Measurements from ENCODE around the gene RTF2.

The RTF2 gene

GRCh38 chr20:56443654-56444540 is 24.5 kb upstream of the RTF2 start:
- no peak overlapping the region for H3K27ac Mint-ChIP-seq

GRCh38 chr20:56445130-56445529 is 23.3 kb upstream of the RTF2 start:
- no peaks in the 10 kb centered on the region for H3K9me3 Mint-ChIP-seq
- DNase-seq: no peak
- H3K4me1 Mint-ChIP-seq: peaks cover 17 to 22% of the 10 kb centered on the region in 2 donors
- peaks cover 0 to 4% of the 10 kb centered on the region in 2 donors for H3K36me3 Mint-ChIP-seq
- no peak for ATAC-seq (replicated peaks)
- no peak overlapping the region for H3K4me3 Mint-ChIP-seq
- peaks cover 0 to 8% of the 10 kb centered on the region in 2 donors for H3K27me3 Mint-ChIP-seq
- peak overlapping the region; percentile 28 for H3K27ac Mint-ChIP-seq

More at GRCh38 chr20:56443654-56444540, 24.5 kb upstream of the RTF2 start:
- H3K4me3 Mint-ChIP-seq: no peak overlapping the region
- H3K4me1 Mint-ChIP-seq: peaks cover 18 to 29% of the 10 kb centered on the region in 2 donors
- H3K36me3 Mint-ChIP-seq: peaks cover 0 to 4% of the 10 kb centered on the region in 2 donors
- no peaks in the 10 kb centered on the region for H3K9me3 Mint-ChIP-seq
- ATAC-seq (replicated peaks) (no peak), DNase-seq (no peak)
- H3K27me3 Mint-ChIP-seq: peaks cover 0 to 8% of the 10 kb centered on the region in 2 donors

- peaks cover 13 to 18% of the 10 kb centered on the region in 2 donors for H3K4me1 Mint-ChIP-seq
- H3K27me3 Mint-ChIP-seq: peaks cover 0 to 8% of the 10 kb centered on the region in 2 donors
- peak overlapping the region; percentile 28 for H3K27ac Mint-ChIP-seq
- no peak overlapping the region for H3K4me3 Mint-ChIP-seq
- DNase-seq (no peak), ATAC-seq (replicated peaks) (no peak)
- peaks cover 0 to 4% of the 10 kb centered on the region in 2 donors for H3K36me3 Mint-ChIP-seq
- no peaks in the 10 kb centered on the region for H3K9me3 Mint-ChIP-seq
Measured at GRCh38 chr20:56445540-56445939, 22.9 kb upstream of the RTF2 start.

- H3K4me3 Mint-ChIP-seq: no peak overlapping the region
- ATAC-seq (replicated peaks): no peak
- no peak overlapping the region for H3K27ac Mint-ChIP-seq
- H3K9me3 Mint-ChIP-seq: no peaks in the 10 kb centered on the region
- H3K36me3 Mint-ChIP-seq: peaks cover 0 to 4% of the 10 kb centered on the region in 2 donors
- no peak for DNase-seq
- peaks cover 0 to 8% of the 10 kb centered on the region in 2 donors for H3K27me3 Mint-ChIP-seq
- H3K4me1 Mint-ChIP-seq: peaks cover 9 to 15% of the 10 kb centered on the region in 2 donors
Measured at GRCh38 chr20:56447227-56447626, 21.2 kb upstream of the RTF2 start.

- Mint-ChIP-seq H3K9me3 (no peaks in the 10 kb centered on the region), H3K4me1 (peaks cover 7 to 14% of the 10 kb centered on the region in 2 donors), H3K27me3 (peaks cover 0 to 4% of the 10 kb centered on the region in 2 donors), H3K36me3 (no peaks in the 10 kb centered on the region), H3K4me3 (no peak overlapping the region), H3K27ac (no peak overlapping the region)
- ATAC-seq (replicated peaks) (no peak), DNase-seq (no peak)
Measured at GRCh38 chr20:56449459-56449858, 19.0 kb upstream of the RTF2 start.

- H3K4me1 Mint-ChIP-seq: peaks cover 9 to 20% of the 10 kb centered on the region in 2 donors
- no peak overlapping the region for H3K4me3 Mint-ChIP-seq
- H3K9me3 Mint-ChIP-seq: no peaks in the 10 kb centered on the region
- H3K27me3 Mint-ChIP-seq: no peaks in the 10 kb centered on the region
- H3K36me3 Mint-ChIP-seq: no peaks in the 10 kb centered on the region
- DNase-seq (no peak), ATAC-seq (replicated peaks) (no peak)
- H3K27ac Mint-ChIP-seq: no peak overlapping the region
Measured at GRCh38 chr20:56451056-56451765, 17.2 kb upstream of the RTF2 start.

GRCh38 chr20:56453352-56453751 is 15.1 kb upstream of the RTF2 start:
- ATAC-seq (replicated peaks): peak; percentile 79 to 91
- peaks cover 8 to 16% of the 10 kb centered on the region in 2 donors for H3K4me1 Mint-ChIP-seq
- peak overlapping the region; percentile 90 for H3K27ac Mint-ChIP-seq
- no peaks in the 10 kb centered on the region for H3K36me3 Mint-ChIP-seq
- H3K27me3 Mint-ChIP-seq: no peaks in the 10 kb centered on the region
- peak overlapping the region in 1 of 2 donors; percentile 28 for H3K4me3 Mint-ChIP-seq
- H3K9me3 Mint-ChIP-seq: no peaks in the 10 kb centered on the region
- DNase-seq: no peak

- peak; percentile 63 to 93 for ATAC-seq (replicated peaks)
- peaks cover 9 to 14% of the 10 kb centered on the region in 2 donors for H3K4me1 Mint-ChIP-seq
- no peaks in the 10 kb centered on the region for H3K27me3 Mint-ChIP-seq
- H3K27ac Mint-ChIP-seq: no peak overlapping the region
- H3K9me3 Mint-ChIP-seq: no peaks in the 10 kb centered on the region
- H3K36me3 Mint-ChIP-seq: no peaks in the 10 kb centered on the region
- H3K4me3 Mint-ChIP-seq: no peak overlapping the region
- peak; percentile 10 for DNase-seq
Measured at GRCh38 chr20:56454754-56455153, 13.7 kb upstream of the RTF2 start.

GRCh38 chr20:56458206-56458821 is 10.1 kb upstream of the RTF2 start:
- DNase-seq: no peak

GRCh38 chr20:56460459-56460858 is 8.0 kb upstream of the RTF2 start:
- Mint-ChIP-seq H3K4me1 (peaks cover 4 to 21% of the 10 kb centered on the region in 2 donors), H3K27me3 (no peaks in the 10 kb centered on the region), H3K27ac (no peak overlapping the region), H3K4me3 (no peak overlapping the region), H3K9me3 (no peaks in the 10 kb centered on the region), H3K36me3 (no peaks in the 10 kb centered on the region)
- DNase-seq (no peak), ATAC-seq (replicated peaks) (peak; percentile 36 to 59)

More at GRCh38 chr20:56458206-56458821, 10.1 kb upstream of the RTF2 start:
- H3K27ac Mint-ChIP-seq: no peak overlapping the region
- peaks cover 10 to 27% of the 10 kb centered on the region in 2 donors for H3K4me1 Mint-ChIP-seq
- H3K36me3 Mint-ChIP-seq: no peaks in the 10 kb centered on the region
- H3K9me3 Mint-ChIP-seq: no peaks in the 10 kb centered on the region
- H3K4me3 Mint-ChIP-seq: no peak overlapping the region
- no peaks in the 10 kb centered on the region for H3K27me3 Mint-ChIP-seq
- no peak for ATAC-seq (replicated peaks)

GRCh38 chr20:56461576-56461975 is 6.9 kb upstream of the RTF2 start:
- Mint-ChIP-seq H3K27ac (no peak overlapping the region), H3K9me3 (no peaks in the 10 kb centered on the region), H3K4me3 (no peak overlapping the region), H3K27me3 (no peaks in the 10 kb centered on the region), H3K4me1 (peaks cover 8 to 30% of the 10 kb centered on the region in 2 donors), H3K36me3 (no peaks in the 10 kb centered on the region)
- DNase-seq (no peak), ATAC-seq (replicated peaks) (no peak)

- Mint-ChIP-seq H3K4me3 (no peak overlapping the region), H3K4me1 (peaks cover 14 to 35% of the 10 kb centered on the region in 2 donors), H3K9me3 (no peaks in the 10 kb centered on the region), H3K27me3 (no peaks in the 10 kb centered on the region), H3K36me3 (peaks cover under 1% of the 10 kb centered on the region in 2 donors), H3K27ac (no peak overlapping the region)
- ATAC-seq (replicated peaks) (no peak), DNase-seq (no peak)
Measured at GRCh38 chr20:56463428-56463827, 5.0 kb upstream of the RTF2 start.

GRCh38 chr20:56465997-56466396 is 2.4 kb upstream of the RTF2 start:
- H3K4me3 Mint-ChIP-seq: peak overlapping the region; percentile 2 to 21
- H3K4me1 Mint-ChIP-seq: peaks cover 18 to 39% of the 10 kb centered on the region in 2 donors
- peak; percentile 63 to 65 for ATAC-seq (replicated peaks)

GRCh38 chr20:56467968-56468315 is 485 bp upstream of the RTF2 start:
- no peaks in the 10 kb centered on the region for H3K27me3 Mint-ChIP-seq
- H3K9me3 Mint-ChIP-seq: no peaks in the 10 kb centered on the region
- DNase-seq (no peak), ATAC-seq (replicated peaks) (peak; percentile 8 to 12)
- peaks cover 6 to 12% of the 10 kb centered on the region in 2 donors for H3K36me3 Mint-ChIP-seq
- peaks cover 20 to 35% of the 10 kb centered on the region in 2 donors for H3K4me1 Mint-ChIP-seq
- peak overlapping the region; percentile 99 for H3K27ac Mint-ChIP-seq
- H3K4me3 Mint-ChIP-seq: peak overlapping the region; percentile 90 to 99

More at GRCh38 chr20:56465997-56466396, 2.4 kb upstream of the RTF2 start:
- no peaks in the 10 kb centered on the region for H3K27me3 Mint-ChIP-seq
- DNase-seq: peak; percentile 15
- no peaks in the 10 kb centered on the region for H3K9me3 Mint-ChIP-seq
- peaks cover 6 to 10% of the 10 kb centered on the region in 2 donors for H3K36me3 Mint-ChIP-seq
- peak overlapping the region; percentile 37 for H3K27ac Mint-ChIP-seq

Measured in stimulated activated naive B cell treated with anti-CD40 and anti-IgM and Interleukin-4, amounts not matched to agents 10 μg/mL and 1 μg/mL and 100 μg/mL, for 72 hours (primary cell).